HUDEP-2 (cell line): ENCODE measurements around the gene MRPL55.

Source experiments
- DNase-seq, 76 experiments: peaks; one replicate each; lab custom pipeline; 2025; ENCODE audit not compliant: unreplicated experiment in 76 of 76; lab: John Stamatoyannopoulos, UW

MRPL55 gene

DNA sequence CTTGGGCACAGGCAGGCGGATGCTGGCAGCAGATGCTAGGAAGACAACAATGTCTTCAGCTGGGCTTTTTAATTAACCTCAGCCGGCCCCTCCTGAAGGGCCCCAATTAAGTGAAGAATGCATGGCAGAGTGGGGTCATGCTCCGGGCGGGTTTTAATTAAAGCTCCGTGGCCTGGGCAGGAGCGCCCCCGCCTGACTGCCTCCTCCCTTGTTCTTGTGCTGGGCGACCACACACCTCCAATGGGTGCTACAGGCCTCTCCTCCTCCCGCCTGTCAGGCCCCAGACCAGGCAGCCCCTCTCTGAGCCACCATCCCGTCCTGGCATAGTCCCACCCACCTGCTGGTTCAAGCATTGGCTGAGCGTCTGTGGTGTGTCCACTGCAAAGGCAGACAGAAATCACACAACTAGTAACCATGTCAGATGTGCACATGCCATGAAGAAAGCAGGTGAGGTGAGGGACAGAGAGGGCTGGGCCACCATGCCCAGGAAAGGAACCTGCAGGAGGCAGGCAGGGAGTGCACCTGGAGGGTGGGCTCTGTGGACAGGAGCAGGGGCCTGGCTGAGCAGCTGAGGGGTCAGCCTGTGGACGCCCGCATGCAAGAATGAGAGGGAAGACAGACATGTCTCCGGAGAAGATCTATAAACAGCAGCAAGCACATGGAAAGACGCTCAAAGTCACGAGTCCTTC lies 35.1 kb downstream of the MRPL55 start:
- DNase-seq = peak in 11 of 76 experiments; percentile 10 to 41 (median 14)

DNA sequence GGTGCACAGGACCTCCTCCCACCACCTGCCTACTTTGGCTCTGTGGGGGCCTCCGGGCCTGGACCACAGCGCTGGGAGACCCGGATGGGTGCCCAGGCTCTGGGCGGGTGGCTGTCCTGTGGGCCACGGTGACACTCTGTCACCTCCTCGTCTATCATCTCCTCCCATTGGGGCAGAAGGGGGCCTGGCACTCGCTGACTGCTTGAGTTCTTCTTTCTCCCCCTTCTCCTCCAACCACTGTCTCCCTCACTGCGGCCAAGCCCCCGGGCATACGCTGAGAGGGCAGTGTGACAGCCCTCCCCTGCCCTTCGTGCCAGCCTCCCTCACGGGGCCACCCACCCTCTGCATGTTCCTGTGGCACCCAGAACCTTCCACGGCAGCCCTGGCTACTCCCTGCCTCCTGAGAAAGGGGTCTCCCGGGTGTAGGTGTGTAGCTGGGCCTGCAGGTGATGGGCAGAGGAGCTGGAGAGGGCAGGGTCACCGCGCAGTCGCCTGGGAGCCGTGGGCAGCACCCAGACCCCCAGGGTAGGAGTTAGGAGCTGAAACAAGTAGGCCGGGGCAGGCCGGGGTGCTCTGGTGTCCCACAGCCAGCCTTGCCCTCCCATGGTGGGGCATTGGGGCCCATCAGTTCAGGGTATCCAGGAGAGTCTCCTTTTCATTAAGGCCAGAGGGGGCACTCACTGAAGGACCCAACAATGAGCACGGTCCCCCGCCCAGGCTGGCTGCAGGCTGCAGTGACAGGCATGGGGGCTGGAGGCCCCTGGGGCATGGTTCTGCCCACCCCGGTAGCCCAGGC lies 35.8 kb downstream of the MRPL55 start:
- DNase-seq = no peak

GRCh38 chr1:228072658-228073043 lies 36.4 kb downstream of the MRPL55 start:
- no peak for DNase-seq

GRCh38 chr1:228071839-228072657 lies 37.1 kb downstream of the MRPL55 start:
- no peak for DNase-seq

- no peak for DNase-seq
Measured at GRCh38 chr1:228070851-228071250, 38.2 kb downstream of the MRPL55 start.

GRCh38 chr1:228070173-228070572 lies 38.9 kb downstream of the MRPL55 start:
- DNase-seq = no peak

DNA sequence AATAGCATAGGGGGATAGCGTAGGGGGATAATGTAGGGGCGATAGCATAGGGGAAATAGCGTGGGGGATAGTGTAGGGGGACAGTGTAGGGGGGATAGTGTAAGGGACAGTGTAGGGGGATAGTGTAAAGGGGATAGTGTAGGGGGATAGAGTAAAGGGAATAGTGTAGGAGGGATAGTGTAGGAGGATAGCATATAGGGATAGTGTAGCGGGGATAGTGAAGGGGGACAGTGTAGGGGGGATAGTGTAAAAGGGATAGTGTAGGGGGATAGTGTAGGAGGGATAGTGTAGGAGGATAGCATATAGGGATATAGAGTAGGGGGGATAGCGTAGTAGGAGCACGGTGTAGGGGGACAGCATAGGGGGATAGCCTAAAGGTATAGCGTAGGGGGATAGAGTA lies 40.7 kb downstream of the MRPL55 start:
- no peak for DNase-seq

DNA sequence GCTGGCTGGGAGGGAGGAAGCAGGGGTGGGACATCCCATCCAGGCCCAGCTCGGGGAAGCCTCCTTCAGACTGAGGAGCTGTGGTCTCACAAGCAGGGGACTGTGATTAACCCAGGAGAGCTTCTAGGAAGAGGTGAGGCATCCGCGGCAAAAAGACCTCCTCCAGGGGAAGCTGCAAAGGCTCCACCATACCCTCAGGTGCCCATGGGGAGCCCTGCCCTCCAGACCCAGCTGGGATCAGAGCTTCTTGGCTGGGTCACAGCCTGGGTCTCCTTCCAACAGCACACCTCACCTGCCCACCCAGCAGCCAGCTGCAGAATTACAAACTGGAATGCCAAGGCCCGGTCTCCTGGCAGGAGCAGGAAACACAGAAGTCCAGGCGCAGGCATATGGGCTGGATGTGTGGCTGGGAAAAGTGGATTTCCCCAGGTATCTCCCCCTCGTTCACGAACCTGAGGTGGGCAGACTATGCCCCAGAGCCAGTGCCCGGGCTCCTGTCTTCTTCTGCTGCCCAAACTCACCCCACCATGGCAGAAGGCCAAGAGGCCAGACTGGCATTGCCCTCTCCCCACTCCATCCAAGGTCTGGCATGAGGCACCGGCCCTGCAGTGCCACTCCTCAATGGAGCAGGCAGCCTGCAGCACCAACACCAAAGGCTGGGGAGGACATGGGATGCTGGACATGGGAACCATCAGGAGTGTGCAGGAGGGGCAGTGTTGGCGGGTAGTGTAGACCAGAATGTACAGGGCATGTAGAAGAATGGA lies 42.0 kb downstream of the MRPL55 start:
- DNase-seq = no peak

GRCh38 chr1:228066416-228066815 lies 42.7 kb downstream of the MRPL55 start:
- DNase-seq = no peak

GRCh38 chr1:228065543-228066347 lies 43.4 kb downstream of the MRPL55 start:
- no peak for DNase-seq

GRCh38 chr1:228064741-228065542 lies 44.2 kb downstream of the MRPL55 start:
- DNase-seq = no peak

DNA sequence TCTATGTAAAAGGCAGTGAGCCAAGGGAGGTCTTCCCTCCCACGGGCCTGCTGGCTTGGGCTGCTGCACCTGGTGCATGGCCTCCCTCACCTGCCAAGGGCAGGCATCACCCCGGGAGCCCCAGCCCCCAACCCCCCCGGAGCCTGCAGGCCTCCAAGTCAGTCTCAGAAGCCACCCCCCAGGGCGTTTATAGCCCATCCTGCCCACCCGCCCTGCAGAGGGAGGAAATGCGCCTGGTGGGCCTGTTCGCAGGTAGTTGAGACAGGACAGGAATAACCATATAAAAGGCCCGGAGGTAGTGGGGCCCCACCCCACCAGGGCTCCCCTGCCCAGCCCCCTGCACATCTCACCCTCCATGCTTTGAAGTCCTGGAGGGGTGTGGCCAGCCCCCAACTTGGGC lies 44.8 kb downstream of the MRPL55 start:
- no peak for DNase-seq

- DNase-seq = no peak
Measured at GRCh38 chr1:228063251-228064191, 45.6 kb downstream of the MRPL55 start.

DNA sequence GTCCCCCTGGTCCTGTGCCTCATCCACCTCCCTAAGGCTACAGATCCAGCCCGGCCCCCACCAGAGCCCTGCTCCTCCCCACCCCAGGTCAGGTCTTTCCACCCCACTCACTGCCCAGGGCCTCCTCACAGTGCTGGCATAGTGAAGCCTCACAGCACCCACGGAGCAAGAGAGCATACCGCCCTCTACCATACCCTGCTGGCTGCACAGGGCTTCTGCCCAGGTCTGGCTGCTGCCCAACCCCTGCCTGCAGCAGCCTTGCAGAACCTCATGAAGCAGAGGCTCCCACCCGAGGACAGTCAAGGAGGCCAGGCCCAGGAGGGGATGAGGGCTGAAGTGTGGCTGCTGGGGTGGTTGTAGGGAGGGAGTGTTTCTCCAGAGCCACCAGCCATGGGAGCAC lies 46.3 kb downstream of the MRPL55 start:
- peak in 1 of 76 experiments; percentile 3 for DNase-seq

GRCh38 chr1:228062085-228062791 lies 46.9 kb downstream of the MRPL55 start:
- no peak for DNase-seq

DNA sequence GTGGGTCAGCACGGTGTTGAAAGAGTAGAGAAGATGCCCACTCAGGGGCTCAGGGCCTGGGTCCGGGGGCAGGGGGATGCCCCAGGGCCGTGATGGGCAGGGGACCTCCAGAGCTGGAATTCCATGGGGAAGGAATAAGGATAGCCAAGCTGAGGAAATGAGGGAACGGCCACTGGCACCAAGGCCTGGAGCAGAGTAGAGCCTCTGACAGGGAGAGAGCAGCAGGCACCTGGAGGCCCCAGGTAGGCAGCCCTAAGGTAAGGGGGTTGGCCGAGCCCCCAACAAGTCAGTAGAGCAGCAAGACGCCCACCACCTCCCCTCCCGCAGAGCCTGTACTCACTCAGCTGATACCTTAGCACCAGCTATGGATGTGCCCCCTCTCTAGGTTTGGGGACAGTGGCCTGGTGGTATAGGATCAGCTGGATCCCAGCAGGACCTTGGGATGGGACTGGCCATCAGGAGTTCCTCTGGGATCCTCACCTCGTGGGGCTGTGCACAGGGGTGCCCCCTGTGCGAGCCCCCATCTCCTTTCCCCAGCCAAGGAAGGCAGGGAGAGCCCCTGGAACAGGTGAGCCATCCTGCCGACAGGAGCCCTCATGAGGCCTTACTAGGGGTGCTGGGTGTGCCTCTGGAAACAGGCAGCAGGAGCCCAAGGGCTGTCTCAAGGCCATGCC lies 47.6 kb downstream of the MRPL55 start:
- no peak for DNase-seq
